HG02759 (cell line): ENCODE data around the gene SLC9A7.
A peak's percentile ranks its signal among the peaks of the same experiment; 100 is the strongest.

ENCODE experiments used
- ATAC-seq: cut with Tn5 transposase; IDR thresholded peaks from one replicate; pipeline ENCODE4 v1.9.1; 2021; ENCODE audit warnings: mild to moderate bottlenecking, moderate library complexity; ENCODE audit not compliant: unreplicated experiment

SLC9A7 gene

GRCh38 chrX:46754586-46755061 lies 4.3 kb downstream of the SLC9A7 start:
- ATAC-seq = no peak

- ATAC-seq = no peak
Observed at GRCh38 chrX:46754036-46754435, 4.9 kb downstream of the SLC9A7 start.

GRCh38 chrX:46750889-46751288 lies 8.0 kb downstream of the SLC9A7 start:
- ATAC-seq = no peak

- no peak for ATAC-seq
Observed at GRCh38 chrX:46744009-46744408, 14.9 kb downstream of the SLC9A7 start.

GRCh38 chrX:46743046-46743445 lies 15.9 kb downstream of the SLC9A7 start:
- no peak for ATAC-seq

GRCh38 chrX:46739736-46740135 lies 19.2 kb downstream of the SLC9A7 start:
- no peak for ATAC-seq

- no peak for ATAC-seq
Observed at GRCh38 chrX:46737462-46737861, 21.5 kb downstream of the SLC9A7 start.

GRCh38 chrX:46737041-46737440 lies 21.9 kb downstream of the SLC9A7 start:
- no peak for ATAC-seq

GRCh38 chrX:46735622-46736021 lies 23.3 kb downstream of the SLC9A7 start:
- no peak for ATAC-seq

- no peak for ATAC-seq
Observed at GRCh38 chrX:46733226-46733625, 25.7 kb downstream of the SLC9A7 start.

GRCh38 chrX:46730765-46731164 lies 28.2 kb downstream of the SLC9A7 start:
- ATAC-seq = no peak

GRCh38 chrX:46727441-46727840 lies 31.5 kb downstream of the SLC9A7 start:
- no peak for ATAC-seq

GRCh38 chrX:46723569-46723927 lies 35.4 kb downstream of the SLC9A7 start:
- ATAC-seq = peak; percentile 44

GRCh38 chrX:46722742-46723568 lies 36.0 kb downstream of the SLC9A7 start:
- no peak for ATAC-seq

GRCh38 chrX:46716796-46717195 lies 42.1 kb downstream of the SLC9A7 start:
- ATAC-seq = no peak

- ATAC-seq = no peak
Observed at GRCh38 chrX:46715997-46716396, 42.9 kb downstream of the SLC9A7 start.

GRCh38 chrX:46715530-46715929 lies 43.4 kb downstream of the SLC9A7 start:
- ATAC-seq = no peak

GRCh38 chrX:46713672-46714490 lies 45.0 kb downstream of the SLC9A7 start:
- ATAC-seq = peak; percentile 51

GRCh38 chrX:46712764-46713163 lies 46.2 kb downstream of the SLC9A7 start:
- ATAC-seq = no peak

- peak; percentile 40 for ATAC-seq
Observed at GRCh38 chrX:46710927-46711623, 47.8 kb downstream of the SLC9A7 start.

- no peak for ATAC-seq
Observed at GRCh38 chrX:46710425-46710824, 48.5 kb downstream of the SLC9A7 start.
